Uterus (tissue), 2 donors: Measurements from ENCODE around the gene STK38.
"Not testable (repeated sequence)": the region's sequence is repeated elsewhere in the genome, so short reads cannot be mapped to it uniquely, and the experiment has no call there.

Experiments used
- POLR2A ChIP-seq, 2 donors: fragments of 450-650 bp; IDR thresholded peaks; one replicate each; pipeline ENCODE4 v1.6.1; 2016; ENCODE audit warnings: antibody characterized with exemption in 2 of 2, mild to moderate bottlenecking in 1 of 2, moderate library complexity in 1 of 2
- TF ChIP-seq, protein P1 (sequence below), 4 experiments: fragments of 200-600 bp in 2 of 4; fragments of 450-650 bp in 2 of 4; sonication (generic) in 2 of 4; IDR thresholded peaks; one replicate each; pipeline ENCODE4 v1.5.1; 2016 to 2019; ENCODE audit warnings: antibody characterized with exemption in 4 of 4, mild to moderate bottlenecking in 2 of 4, moderate library complexity in 1 of 4

DNA sequence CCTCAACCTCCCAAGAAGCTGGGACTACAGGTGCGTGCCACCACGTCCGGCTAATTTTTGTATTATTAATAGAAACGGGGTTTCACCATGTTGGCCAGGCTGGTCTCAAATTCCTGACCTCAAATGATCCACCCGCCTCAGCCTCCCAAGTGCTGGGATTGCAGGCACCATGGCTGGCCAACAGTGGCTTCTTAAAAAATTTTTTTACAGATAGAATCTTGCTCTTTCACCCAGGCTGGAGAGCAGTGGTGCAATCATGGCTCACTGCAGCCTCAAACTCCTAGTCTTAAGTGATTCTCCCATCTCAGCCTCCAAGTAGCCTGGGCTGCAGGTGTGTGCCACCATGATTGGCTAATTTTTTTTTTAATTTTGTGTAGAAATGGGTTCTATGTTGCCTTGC, 64.0 kb downstream of the STK38 start:
- TF ChIP-seq, protein P1, sequence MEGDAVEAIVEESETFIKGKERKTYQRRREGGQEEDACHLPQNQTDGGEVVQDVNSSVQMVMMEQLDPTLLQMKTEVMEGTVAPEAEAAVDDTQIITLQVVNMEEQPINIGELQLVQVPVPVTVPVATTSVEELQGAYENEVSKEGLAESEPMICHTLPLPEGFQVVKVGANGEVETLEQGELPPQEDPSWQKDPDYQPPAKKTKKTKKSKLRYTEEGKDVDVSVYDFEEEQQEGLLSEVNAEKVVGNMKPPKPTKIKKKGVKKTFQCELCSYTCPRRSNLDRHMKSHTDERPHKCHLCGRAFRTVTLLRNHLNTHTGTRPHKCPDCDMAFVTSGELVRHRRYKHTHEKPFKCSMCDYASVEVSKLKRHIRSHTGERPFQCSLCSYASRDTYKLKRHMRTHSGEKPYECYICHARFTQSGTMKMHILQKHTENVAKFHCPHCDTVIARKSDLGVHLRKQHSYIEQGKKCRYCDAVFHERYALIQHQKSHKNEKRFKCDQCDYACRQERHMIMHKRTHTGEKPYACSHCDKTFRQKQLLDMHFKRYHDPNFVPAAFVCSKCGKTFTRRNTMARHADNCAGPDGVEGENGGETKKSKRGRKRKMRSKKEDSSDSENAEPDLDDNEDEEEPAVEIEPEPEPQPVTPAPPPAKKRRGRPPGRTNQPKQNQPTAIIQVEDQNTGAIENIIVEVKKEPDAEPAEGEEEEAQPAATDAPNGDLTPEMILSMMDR (IDR thresholded peaks at IDR 0.05) = not testable (repeated sequence)
- TF ChIP-seq POLR2A (IDR thresholded peaks at IDR 0.05) = not testable (repeated sequence)
